HG02678 (cell line): ENCODE measurements around the gene BLACAT1.

Experiments
- ATAC-seq: cut with Tn5 transposase; IDR thresholded peaks from one replicate; pipeline ENCODE4 v1.9.1; 2021; ENCODE audit warnings: mild to moderate bottlenecking, moderate library complexity; ENCODE audit not compliant: unreplicated experiment

The BLACAT1 gene

GRCh38 chr1:205456868-205457745 lies 1.3 kb upstream of the BLACAT1 start:
- ATAC-seq = no peak

- no peak for ATAC-seq
Measured at GRCh38 chr1:205456383-205456867, 580 bp upstream of the BLACAT1 start.

GRCh38 chr1:205454903-205455335 lies 926 bp downstream of the BLACAT1 start:
- ATAC-seq = no peak

GRCh38 chr1:205453466-205453865 lies 2.4 kb downstream of the BLACAT1 start:
- no peak for ATAC-seq

GRCh38 chr1:205452933-205453332 lies 2.9 kb downstream of the BLACAT1 start:
- no peak for ATAC-seq

GRCh38 chr1:205452364-205452763 lies 3.5 kb downstream of the BLACAT1 start:
- no peak for ATAC-seq

GRCh38 chr1:205451759-205452164 lies 4.1 kb downstream of the BLACAT1 start:
- no peak for ATAC-seq

GRCh38 chr1:205451202-205451601 lies 4.6 kb downstream of the BLACAT1 start:
- no peak for ATAC-seq

- no peak for ATAC-seq
Measured at GRCh38 chr1:205450448-205450847, 5.4 kb downstream of the BLACAT1 start.

GRCh38 chr1:205449750-205450443 lies 5.9 kb downstream of the BLACAT1 start:
- ATAC-seq = no peak

GRCh38 chr1:205449254-205449749 lies 6.5 kb downstream of the BLACAT1 start:
- ATAC-seq = no peak

- no peak for ATAC-seq
Measured at GRCh38 chr1:205448540-205449253, 7.1 kb downstream of the BLACAT1 start.

- no peak for ATAC-seq
Measured at GRCh38 chr1:205447457-205448341, 8.1 kb downstream of the BLACAT1 start.

- no peak for ATAC-seq
Measured at GRCh38 chr1:205446828-205447227, 9.0 kb downstream of the BLACAT1 start.

- ATAC-seq = no peak
Measured at GRCh38 chr1:205445646-205445935, 10.3 kb downstream of the BLACAT1 start.

- no peak for ATAC-seq
Measured at GRCh38 chr1:205444931-205445645, 10.8 kb downstream of the BLACAT1 start.

GRCh38 chr1:205444300-205444930 lies 11.4 kb downstream of the BLACAT1 start:
- no peak for ATAC-seq

GRCh38 chr1:205443585-205444299 lies 12.1 kb downstream of the BLACAT1 start:
- ATAC-seq = no peak
